HG03432 (cell line): Measurements from ENCODE around the gene HERC4.

Experiments used
- ATAC-seq: cut with Tn5 transposase; IDR thresholded peaks from one replicate; pipeline ENCODE4 v1.9.1; 2021; ENCODE audit warnings: mild to moderate bottlenecking, moderate library complexity; ENCODE audit not compliant: unreplicated experiment

The HERC4 gene, protein sequence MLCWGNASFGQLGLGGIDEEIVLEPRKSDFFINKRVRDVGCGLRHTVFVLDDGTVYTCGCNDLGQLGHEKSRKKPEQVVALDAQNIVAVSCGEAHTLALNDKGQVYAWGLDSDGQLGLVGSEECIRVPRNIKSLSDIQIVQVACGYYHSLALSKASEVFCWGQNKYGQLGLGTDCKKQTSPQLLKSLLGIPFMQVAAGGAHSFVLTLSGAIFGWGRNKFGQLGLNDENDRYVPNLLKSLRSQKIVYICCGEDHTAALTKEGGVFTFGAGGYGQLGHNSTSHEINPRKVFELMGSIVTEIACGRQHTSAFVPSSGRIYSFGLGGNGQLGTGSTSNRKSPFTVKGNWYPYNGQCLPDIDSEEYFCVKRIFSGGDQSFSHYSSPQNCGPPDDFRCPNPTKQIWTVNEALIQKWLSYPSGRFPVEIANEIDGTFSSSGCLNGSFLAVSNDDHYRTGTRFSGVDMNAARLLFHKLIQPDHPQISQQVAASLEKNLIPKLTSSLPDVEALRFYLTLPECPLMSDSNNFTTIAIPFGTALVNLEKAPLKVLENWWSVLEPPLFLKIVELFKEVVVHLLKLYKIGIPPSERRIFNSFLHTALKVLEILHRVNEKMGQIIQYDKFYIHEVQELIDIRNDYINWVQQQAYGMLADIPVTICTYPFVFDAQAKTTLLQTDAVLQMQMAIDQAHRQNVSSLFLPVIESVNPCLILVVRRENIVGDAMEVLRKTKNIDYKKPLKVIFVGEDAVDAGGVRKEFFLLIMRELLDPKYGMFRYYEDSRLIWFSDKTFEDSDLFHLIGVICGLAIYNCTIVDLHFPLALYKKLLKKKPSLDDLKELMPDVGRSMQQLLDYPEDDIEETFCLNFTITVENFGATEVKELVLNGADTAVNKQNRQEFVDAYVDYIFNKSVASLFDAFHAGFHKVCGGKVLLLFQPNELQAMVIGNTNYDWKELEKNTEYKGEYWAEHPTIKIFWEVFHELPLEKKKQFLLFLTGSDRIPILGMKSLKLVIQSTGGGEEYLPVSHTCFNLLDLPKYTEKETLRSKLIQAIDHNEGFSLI

DNA sequence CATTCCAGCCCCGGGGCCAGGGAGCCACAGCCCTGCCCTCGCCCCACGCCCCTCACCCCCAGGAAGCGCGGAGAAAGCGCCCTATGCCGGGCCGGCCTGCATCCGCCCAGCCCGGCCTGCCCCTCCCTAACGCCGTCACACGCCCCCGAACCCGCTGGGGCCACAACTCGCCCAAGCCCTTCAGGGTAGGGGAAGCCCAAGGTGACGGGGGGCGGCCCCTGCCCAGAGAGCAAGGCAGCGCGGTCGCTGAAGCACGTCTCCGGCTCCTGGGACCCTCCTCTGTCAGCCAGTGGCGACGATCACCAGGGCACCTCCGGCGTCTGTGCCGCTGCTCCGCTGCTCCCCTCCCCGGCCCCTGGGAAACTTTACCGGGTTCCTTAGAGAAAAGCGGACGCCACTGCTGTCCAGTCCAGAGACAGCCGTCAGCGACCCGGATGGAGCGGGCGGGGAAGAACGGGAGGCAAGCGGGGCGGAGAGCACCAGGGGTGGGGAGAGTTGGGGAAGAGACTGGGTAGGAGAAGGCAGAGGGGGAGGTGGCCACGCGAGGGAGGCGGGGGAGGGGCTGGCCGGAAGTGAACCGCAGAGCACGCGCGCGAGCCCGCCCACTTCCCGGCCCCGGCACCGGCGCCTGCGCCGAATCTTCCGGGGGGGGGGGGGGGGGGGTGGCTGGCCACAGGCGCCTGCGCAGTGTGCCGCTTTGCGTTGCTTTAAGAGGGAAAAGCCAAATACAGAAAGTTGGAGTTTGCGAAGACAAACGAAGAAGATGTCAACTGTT, at the start of gene HERC4:
HERC4 (minus strand) TSS at position 509 of the 775 bp plus-strand sequence. CDS start 2,175 bp downstream, outside the sequence.
- ATAC-seq = peak; percentile 93

DNA sequence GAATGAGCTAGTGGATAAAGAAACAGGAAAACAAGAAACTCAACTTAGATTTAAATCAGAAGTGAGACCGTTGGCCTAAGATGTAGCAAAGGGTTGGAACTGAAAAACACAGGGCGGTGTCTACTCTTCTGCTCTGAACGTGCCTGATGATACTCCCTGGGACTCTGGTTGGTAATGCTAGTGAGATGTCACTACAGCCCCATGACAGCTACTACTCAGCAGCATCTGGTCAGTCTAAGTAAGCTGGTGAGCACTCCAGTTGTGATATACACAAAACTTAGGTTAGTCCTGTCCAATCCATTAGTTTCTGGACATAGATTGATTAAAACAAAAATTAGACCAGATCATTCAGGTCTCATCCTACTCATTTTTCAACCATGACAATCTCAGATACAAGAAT, 49.6 kb upstream of the HERC4 start:
- no peak for ATAC-seq

DNA sequence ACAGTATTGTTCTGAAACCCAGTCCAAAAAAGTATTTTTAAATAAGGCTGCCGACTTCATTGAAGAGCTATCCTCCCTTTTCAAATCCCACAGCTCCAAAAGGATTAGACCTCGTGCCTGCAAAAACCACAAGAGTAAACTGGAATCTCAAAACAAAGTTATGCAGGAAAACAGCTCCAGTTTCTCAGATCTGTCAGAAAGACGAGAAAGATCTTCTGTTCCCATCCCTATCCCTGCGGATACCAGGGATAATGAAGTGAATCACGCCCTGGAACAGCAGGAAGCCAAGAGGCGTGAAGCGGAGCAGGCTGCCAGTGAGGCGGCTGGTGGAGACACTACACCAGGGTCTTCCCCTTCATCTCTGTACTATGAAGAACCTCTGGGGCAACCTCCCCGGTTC, 46.8 kb upstream of the HERC4 start:
- no peak for ATAC-seq

DNA sequence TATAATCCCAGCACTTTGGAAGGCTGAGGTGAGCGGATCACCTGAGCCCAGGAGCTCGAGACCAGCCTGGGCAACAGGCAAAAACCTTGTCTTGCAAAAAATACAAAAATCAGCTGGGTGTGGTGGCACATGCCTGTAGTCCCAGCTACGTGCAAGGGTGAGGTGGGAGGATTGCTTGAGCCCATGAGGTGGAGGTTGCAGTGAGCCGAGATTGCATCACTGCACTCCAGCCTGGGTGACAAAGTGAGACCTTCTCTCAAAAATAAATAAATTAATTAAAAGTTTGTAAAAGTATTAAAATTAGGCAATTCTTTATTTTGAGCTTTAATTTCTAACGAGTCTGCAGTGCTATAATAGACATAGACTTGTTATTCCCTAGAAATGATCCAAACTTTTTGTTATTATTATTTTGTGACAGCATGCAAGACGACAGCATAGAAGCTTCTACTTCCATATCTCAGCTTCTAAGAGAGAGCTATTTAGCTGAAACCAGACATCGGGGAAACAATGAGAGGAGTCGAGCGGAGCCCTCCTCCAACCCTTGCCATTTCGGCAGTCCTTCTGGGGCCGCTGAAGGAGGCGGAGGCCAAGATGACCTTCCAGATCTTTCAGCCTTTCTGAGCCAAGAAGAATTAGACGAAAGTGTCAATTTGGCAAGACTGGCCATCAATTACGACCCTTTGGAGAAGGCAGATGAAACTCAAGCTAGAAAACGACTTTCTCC, 46.1 kb upstream of the HERC4 start:
- ATAC-seq = no peak

DNA sequence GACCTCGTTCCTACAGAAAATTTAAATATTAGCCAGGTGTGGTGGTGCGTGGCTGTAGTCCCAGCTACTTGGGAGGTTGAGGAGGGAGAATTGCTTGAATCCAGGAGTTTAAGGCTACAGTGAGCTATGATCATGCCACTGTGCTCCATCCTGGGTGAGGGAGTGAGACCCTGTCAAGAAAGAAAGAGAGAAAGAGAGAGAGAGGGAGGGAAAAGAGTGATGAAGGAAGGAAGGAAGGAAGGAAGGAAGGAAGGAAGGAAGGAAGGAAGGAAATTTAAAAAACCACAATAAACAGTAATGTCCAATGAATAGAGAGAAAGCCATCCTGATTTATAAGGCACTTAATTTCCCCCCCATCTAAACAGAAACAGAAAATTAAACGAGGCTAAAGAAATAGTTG, 43.6 kb upstream of the HERC4 start:
- no peak for ATAC-seq

DNA sequence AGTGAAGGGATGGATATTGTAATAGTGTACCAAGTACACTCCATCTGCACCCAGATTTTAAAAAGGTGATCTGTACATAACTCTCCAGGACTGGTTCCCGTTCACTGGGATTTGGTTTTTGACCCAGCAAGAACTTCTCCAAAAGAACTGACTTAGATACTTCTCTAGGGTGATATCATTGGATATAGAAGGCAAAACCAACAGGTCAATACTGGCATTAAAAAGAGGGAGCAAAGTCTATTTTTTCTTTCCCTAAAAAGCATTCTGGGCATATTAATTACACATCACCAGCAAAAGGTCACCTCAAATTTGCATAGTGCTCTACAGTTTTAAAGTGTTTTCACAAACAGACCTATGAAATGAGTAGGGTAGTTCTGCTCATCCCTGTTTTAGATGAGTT, 37.8 kb upstream of the HERC4 start:
- ATAC-seq = no peak

DNA sequence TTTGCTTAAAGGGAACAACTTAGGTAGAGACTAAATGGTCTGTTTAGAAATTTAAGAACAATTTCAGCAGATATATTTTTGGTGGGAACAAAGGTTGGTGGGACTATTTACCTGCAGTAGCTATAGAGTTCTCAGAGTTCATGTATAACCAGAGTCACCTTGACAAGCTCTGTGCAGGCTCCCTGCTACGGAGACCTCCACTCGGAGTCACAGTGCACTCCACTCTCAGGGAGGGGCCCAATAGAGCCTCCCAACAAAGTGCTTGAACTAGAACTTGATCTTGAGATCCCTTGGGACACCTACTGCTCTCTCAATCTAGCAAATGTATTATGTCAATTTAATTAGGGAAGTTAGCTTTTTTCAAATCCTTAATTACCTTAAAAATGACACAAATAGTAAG, 36.5 kb upstream of the HERC4 start:
- ATAC-seq = no peak

DNA sequence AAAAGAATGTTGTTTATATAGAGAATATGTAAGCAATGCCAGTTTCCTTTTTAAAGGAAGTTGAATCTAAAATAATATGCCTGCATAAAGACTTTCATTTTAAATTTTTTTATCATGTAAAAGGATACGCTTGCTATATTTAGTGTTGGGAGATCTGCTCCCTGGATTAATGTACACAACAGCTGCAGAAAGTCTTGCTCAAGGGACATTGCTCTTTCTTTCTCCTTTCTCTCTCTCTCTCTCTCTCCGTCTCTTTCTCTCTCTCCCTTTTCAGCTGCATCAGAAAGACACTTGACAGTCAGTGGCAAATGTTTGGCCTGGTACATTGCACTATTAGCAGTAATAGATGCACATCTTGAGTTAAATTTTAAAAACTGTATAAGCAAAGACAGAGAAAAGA, 34.9 kb upstream of the HERC4 start:
- no peak for ATAC-seq

DNA sequence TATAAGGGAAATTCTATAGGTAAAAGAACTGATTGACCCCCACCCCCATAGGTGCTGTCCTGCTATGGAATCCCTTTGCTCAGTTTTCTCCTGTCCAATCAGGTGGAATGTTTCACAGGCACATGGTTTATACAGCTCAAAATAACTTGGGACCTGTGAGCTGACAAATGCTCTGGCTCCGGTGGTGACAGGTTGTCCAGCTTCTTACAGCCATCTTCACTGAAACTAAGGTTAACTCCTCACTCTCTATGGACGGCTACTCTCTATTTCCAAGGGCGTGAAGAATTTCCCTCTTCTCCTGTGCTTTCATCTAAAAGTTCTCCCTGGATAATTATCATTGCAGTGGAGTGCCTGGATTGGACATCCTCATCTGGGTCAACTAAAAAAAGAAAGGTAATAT, 34.2 kb upstream of the HERC4 start, which contains the start of gene MYPN:
MYPN (plus strand) TSS at position 158 of the 400 bp plus-strand sequence. CDS start 11,951 bp downstream, outside the sequence.
- ATAC-seq = no peak

DNA sequence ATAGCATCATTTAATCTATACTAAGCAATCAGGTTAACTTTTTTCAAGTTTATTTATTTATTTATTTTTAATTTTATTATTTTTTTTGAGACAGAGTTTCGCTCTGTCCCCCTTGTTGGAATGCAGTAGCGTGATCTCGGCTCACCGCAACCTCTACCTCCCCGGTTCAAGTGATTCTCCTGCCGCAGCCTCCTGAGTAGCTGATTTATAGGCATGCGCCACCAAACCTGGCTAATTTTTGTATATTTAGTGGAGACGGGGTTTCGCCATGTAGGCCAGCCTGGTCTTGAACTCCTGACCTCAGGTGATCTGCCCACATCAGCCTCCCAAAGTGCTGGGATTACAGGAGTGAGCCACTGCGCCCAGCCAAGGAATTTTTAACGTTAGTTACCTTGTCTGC, 33.6 kb upstream of the HERC4 start:
- ATAC-seq = no peak

DNA sequence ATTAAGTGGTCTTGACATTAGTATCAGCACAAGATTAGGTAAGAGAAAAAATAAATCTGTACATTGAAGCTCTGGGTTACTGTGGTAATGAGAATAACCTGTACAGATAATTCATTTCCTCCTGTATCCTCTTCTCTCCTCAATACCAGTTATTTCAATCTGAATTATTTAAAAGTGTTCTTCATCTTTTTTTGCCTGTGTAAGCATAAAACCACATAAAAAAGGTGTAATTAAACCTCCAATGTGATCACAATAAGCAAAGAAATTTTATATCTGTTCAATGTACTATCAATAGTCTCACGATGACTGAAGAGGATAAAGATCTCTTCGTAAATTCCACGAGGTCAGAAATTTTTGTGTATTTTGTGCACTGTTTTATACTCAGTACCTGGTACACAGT, 33.0 kb upstream of the HERC4 start:
- no peak for ATAC-seq

DNA sequence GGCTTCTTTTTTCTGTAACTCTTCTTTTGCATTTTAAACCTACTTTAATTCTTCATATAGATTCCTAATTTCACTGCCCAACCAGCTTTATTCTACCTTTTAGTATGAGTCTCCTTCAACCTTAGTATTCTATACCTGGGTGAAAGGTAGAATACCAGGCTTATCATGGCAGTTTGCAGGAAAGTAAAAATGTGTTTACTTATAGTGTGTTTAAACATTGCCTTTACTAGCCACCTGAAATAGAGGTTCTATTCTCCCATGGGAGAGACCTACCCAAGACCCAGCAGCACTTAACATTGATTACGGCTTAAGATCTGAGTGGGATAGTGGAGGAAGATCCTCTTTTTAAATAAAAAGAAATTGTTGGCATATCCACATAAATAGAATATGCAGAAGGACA, 32.6 kb upstream of the HERC4 start:
- ATAC-seq = no peak

DNA sequence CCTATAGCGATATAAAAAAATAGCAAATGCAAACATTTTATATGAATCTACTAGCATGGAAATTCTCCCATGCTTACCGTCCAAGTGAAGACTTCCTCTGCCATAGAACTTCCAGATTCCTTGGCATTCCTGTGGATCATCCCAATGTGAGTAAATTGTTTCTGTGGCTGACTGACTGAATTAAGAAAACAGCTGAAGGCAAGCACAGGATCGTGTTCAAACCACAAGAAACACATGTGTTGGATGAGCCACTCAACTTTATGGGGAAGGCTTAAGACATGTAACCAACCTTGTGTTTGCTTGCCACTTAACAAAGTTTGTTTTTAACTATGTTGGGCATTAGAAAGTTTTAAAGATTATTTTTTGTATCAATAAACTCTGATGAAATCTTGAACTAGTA, 31.6 kb upstream of the HERC4 start:
- no peak for ATAC-seq

DNA sequence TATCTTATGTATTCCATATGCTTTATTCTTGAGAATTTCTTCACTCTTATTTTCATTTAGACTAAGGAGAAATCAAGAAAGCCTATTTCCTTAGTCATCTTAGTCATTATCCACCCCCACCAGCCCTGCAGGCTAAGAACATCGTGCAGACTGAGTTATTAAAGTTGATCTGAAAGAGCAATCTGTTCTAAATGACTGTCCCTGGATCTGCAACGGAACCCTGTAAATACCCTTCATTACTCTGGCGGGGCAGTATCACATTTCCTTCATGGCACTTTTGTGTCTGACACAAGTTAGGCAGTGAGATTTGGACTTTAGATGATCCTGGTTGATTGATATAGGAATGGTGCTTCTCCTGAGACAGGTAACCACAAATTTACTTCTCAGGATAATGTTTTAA, 30.7 kb upstream of the HERC4 start:
- ATAC-seq = no peak

DNA sequence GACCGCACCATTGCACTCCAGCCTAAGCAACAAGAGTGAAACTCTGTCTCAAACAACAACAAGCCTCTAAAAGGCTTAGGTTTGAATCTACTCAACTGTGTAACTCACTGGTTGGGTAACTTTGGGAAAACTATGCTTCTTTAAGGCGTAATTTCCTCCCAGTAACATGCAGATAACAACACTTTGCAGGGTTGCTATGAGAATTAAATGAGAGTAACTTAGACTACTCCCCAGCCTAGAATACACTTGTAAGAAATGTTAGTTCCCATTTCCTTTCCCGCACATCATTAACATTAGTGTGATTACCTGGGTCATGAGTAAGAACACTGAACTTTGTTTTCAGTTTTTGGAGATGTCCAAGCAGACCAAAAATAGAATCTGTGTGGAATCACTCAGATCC, 28.8 kb upstream of the HERC4 start:
- no peak for ATAC-seq

DNA sequence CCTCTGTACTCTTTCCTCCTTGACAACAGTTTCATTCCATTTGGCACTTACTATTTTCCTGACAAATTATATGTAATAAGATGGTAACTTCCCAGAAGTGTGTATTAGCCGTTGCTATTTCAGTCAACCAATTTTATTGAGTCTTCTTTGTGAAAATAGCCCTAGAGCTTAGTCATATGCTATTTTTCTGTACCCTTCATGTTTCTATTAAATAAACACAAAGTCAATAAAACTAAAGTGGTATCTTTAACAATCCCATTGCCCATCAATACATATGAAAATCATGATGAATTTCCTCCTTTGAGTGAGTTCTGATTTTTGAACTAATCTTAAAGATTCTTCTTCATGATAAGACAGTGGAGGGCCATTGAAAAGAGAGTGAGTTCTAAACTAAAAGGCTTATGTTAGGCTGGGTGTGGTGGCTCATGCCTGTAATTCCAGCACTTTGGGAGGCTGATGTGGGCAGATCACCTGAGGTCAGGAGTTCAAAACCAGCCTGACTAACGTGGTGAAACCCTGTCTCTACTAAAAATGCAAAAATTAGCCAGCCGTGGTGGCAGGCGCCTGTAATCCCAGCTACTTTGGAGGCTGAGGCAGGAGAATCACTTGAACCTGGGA, 28.3 kb upstream of the HERC4 start:
- no peak for ATAC-seq

DNA sequence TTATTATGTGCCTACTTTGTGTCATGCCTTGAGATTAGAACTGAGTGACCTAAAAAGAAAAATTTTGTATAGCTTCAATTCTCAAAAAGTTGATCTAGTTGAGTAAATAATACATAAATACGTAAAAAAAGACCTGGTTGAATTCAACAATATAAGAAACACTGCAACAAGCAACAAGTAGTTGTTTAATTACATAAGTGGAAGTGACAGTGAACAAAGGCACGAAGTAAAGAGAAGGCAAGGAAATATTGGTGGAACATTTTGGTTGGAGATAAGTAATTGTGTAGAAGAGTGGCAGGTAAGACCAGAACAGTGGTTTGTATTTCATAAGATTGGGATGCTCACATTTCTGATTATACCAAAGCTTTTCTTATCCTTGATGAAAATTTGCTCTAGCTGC, 26.0 kb upstream of the HERC4 start:
- no peak for ATAC-seq

DNA sequence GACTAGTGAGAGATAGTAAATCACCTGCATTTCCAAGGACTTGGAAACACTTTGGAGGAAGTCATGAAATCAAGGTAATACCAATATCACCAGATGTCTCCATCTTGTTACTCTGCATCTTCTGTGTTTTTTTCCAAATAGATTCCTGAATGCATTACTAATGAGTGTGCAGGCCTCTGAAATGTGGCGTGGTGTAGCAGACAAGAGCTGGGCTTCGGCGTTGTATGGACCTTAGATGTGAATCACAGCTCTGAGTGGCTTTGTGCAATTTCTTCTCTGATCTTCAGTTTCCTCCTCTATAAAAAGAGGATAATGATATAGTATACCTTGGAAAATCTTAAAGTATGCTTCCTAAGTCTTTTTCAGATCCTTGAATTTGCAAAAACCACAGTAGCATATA, 24.7 kb upstream of the HERC4 start:
- no peak for ATAC-seq

DNA sequence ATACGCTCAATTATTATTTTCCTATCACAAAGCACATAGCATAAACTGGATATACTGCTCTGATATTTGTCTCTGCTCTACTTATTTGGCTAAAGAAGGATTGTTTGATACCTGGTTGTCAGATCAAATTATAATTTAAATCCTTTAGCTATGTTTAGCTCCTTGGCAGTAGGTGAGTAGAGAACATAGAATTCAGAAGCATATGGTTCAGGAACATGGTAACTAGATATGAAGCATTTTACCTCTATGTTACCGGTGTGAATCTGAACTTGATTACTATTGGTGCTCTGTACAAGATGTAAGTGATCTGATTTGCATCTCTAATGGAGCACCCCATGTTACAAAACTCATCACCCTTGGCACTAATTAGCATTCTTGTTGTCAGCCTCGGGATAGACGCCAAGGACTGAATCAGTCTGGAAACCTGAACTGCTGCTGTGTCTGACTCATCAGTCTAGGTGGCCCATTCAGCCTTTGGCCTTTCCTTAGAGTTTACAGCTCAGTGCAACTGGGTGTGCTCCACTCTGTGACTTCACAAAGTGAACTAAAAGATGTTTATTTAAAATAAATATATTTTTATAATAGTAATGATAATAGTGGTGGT, 21.9 kb upstream of the HERC4 start:
- no peak for ATAC-seq
